Astrocyte of the hippocampus (primary cell): ENCODE results near the gene RNU1-1.
"Not testable (repeated sequence)": the region's sequence is repeated elsewhere in the genome, so short reads cannot be mapped to it uniquely, and the experiment has no call there.

ENCODE experiments used
- DNase-seq: peaks from one replicate; pipeline ENCODE4 v3.0.0; 2011; ENCODE audit warnings: low read depth, low spot score

RNU1-1 gene

GRCh38 chr1:16514107-16515055 is at the start of gene RNU1-1:
Gene RNU1-1, minus strand, starts transcription at chr1:16514285.
- DNase-seq, result peak; percentile 89

DNA sequence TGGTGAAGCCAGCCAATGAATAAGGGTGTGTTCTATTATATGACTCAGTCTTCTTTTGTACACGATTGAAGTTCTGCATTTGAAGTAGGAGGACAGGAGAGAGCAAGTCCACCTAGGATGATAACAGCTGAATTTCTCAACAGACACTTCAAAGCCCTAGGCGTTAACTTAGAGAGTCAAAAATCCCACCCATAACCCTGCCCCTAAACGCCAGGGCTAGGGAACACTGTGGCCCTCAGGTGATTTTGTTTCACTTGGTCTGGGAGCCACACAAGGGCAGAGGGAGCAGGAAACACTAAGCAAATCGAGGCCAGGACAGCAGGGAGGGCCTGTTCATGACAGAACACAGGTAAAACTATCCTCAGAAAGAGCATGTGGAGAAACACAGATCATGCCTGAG is 47.0 kb upstream of the RNU1-1 start:
- not testable (repeated sequence) for DNase-seq

- DNase-seq, result not testable (repeated sequence)
Measured at GRCh38 chr1:16560498-16560897, 46.4 kb upstream of the RNU1-1 start.

DNA sequence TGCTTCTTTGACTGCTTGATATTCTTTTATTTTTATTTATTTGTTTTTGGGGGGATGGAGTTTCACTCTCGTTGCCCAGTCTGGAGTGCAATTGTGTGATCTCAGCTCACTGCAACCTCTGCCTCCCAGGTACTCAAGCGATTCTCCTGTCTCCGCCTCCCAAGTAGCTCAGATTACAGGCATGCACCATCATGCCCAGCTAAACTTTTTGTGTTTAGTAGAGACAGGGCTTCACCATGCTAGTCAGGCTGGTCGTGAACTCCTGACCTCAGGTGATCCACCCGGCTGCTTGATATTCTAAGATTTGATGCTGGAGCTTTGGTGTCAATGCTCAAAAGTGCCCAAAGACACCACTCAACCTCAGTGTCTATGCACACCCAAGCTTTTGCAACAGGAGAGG is 45.6 kb upstream of the RNU1-1 start:
- DNase-seq, result not testable (repeated sequence)

DNA sequence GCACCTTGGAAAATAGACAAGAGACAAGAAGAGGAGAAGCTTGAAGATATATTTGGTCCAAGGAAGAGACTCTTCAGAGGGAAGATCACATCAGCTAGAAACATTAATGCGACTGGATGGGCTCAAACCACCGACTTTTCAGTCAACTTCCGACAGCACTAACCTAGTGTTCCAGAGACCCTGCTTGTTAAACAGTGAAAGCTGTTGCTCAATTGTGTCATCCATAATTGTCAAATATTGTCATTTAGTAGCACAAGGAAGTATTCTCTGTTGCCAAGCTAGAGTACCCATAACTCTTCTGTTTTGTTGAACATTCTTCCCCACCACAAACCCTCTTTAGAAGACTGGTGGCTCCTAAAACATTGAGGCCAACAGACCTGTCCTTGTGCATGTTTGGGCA is 42.9 kb upstream of the RNU1-1 start:
- not testable (repeated sequence) for DNase-seq

DNA sequence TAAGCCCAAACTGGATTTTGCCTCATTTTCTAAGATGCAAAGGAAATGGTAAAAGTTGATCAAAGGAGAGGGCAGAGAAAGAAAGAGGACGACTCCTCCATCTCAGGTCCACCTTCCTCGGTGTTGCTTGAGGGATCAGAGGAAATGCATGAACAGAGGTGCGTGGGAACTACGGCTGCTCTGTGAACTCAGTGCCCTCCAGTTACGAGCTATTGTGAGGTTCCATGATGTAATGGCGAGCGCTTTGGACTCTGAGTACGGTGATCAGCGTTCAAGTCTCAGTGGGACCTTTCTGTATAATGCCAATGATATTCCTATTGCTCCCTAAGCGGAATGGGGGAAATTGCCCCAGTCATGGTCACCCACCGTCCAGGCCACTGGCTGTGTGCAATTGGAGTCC is 39.2 kb upstream of the RNU1-1 start:
- not testable (repeated sequence) for DNase-seq

DNA sequence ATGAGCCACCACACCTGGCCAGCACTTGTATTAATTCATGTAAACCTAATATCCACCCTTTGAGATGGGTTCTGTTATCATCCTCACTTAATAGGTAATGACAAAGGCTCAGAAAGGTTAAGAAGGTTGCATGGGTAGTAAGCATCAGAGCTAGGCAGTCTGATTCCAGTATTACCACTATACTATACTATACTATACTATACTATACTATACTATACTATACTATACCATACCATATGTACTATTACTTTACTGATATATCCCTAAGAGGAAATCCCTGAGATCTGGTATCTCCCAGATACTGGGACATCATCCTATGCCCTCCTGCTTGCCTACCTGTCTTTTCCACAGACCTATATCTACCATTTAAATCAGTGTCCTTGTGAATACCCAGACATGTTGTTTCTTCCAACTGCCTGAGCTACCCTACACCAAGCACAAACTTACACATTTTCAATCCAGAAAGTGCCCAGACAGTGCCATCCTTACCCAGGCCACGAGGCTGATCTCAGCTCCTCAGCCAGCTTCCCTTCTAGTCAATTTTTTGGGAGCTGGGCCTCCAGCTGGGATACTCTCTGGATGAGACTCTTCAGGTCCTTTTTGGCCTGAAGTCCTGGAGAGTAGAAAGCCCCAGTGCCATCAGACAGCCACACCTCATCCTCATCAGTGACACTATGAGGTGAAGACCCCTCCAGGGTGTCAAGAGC is 36.3 kb upstream of the RNU1-1 start:
- DNase-seq, result not testable (repeated sequence)

- DNase-seq, result not testable (repeated sequence)
Measured at GRCh38 chr1:16549545-16549944, 35.5 kb upstream of the RNU1-1 start.

DNA sequence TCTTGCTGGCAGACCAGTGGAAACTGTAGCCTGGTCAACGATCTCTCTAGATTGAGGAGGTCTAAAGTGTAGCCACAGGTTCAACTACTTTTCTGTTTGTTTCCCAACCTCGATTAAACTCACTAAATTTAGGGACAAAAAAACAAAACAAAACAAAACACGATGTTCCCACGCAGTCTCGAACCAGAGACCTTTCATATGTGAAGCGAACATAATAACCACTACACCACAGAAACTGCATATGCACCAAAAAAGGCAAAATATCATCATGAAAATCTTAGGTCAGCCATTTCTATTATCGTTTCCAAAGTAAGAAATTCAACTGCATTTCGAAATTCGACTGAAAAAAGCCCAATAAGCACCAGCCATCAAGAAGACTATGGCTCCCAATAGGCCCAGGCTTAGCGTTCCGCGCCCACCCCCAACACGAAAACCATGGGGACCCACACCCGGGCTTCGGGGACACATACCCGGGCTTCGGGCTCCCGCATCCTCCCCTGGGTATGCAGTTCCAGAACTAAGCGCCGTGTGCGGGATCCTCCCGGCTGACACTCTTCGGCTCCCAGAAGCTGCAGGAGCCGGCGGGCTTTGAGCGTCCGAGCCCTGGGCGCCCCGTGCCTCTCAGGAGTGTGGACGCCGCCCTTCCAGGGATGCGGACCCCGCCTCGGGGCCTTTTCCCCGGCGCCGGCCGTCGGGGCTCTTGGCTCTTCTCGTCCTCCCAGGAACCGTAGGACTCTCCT is 33.6 kb upstream of the RNU1-1 start:
- not testable (repeated sequence) for DNase-seq

- DNase-seq, result peak; percentile 38
Measured at GRCh38 chr1:16545682-16546095, 31.6 kb upstream of the RNU1-1 start.

- DNase-seq, result not testable (repeated sequence)
Measured at GRCh38 chr1:16540421-16540893, 26.4 kb upstream of the RNU1-1 start.

- DNase-seq, result not testable (repeated sequence)
Measured at GRCh38 chr1:16537528-16537927, 23.4 kb upstream of the RNU1-1 start.

DNA sequence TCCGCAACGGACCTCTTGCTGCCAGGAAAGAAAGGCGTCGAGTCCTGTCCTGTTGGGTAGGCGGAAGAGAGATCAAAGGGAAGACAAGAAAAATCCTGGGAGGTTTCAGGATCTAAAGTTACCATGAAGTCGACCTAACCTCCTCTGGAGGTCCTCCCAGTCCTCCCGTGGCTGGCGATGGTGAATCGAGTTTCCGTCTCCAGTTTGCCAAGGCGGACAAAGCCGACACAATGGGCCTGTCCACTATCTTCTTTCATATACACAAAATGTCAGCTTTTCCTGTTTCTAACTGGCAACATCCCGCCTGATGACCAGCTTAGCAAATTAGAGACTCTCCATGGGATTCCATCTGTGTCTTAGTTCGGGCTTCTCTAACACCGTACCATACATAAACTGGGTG is 22.7 kb upstream of the RNU1-1 start:
- not testable (repeated sequence) for DNase-seq

DNA sequence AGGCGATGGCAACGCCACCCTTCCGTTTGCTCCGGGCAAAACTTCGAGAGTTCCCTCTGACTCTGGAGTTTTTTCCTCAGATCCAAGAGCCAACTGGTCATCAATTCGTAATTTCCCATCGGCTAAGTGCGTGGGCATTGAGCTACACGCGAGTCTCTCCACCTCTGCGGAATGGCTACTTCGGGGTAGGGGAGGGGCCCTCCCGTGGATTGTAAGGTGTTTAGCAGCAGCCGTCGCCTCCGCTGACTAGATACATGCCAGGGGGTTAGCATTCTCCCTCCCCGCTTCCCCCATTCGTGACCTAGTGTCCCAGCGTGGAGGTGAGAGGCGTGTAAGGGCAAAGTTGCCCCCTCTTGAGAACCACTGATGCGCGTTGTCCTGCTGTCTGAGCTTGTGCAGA is 21.8 kb upstream of the RNU1-1 start:
- not testable (repeated sequence) for DNase-seq

- peak; percentile 11 for DNase-seq
Measured at GRCh38 chr1:16535487-16535886, 21.4 kb upstream of the RNU1-1 start.

DNA sequence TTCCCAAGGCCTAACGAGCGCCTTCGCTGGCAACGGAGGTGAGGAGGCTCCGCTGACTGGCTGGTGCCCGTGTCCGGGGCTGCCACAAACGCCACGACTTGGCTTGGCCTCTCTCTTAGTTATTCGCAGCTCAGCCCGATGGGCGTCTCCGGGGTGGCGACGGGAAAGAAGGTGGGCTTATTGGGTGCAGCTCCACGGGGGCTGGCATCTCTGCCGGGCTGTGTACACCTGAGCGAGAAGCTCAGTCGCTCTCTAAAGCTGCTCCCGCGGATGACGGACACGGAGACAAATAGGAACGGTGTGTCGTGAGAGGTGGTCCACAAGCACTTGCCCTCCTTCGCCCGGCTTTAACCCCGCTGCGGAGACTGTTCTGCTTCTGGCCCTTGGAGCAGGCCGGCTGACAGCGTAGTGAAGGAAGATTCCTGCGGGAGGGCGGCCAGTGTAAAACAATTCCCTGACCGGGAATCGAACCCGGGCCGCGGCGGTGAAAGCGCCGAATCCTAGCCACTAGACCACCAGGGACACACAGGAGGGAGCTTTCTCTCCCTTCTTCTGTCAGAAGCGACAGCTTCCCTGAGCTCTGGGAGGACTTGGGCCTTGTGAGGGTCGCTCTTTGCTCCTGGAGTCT is 20.9 kb upstream of the RNU1-1 start:
- DNase-seq, result peak; percentile 60

DNA sequence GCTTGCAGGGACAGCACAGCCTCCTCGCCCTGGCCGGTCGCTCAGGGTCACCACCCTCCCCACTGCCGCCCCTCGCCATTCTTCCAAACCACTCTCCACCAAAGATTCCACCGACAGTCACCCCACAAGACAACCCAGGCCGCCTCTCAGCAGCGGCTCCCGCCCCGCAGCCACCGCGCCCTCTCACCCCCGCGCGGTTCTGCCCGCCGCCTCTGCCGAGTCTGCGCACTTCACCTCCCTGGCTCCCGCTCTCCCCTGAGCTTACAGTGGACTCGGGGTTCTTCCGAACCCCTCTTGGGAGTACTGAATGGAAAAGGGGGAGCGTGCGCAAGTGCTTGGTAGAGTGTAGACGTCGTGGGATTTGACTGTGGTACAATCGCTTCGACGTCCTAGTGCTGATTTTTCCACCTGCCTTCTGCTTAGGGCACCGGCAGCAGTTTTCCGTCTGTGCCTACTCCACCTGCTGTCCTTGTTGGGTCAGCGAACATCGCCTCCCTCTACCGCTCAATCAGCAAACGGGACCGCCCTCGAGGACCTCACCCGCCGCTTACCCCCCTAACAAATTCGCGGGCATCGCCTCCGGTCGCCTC is 20.2 kb upstream of the RNU1-1 start:
- DNase-seq, result peak; percentile 7

DNA sequence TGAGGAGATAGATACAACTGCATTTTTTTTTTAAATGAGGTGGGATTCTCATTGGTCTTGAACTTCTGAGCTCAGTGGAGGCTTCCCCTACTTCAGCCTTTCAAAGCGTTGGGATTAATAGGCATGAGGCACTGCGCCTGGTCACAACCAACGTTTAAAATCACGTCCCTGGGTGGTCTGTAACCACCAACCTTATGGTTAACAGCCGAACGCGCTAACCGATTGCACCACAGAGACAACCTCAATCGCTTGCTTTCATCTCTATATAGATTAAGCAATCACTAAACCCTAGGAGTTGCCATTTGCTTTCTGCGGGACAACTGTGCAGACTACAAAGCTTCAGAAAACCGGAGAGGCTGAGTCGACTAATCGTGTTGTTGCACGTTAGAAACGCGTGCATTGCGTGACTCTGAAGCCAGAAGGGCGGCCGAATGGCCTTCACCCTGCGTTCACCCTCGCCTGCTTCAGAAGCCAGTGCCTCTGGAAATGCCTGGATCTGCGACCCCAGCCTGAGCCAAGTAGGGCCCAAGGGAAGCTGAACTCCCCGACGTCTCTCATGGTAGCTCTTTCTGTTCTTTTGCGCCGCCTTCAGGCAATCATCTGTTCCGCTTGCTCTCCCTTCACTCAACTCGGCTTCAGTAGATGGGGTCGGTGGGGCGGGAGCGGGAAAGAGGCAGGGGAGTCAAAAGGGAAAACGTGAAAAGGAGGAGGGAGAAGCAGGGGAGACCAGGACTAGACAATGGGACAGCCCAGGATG is 18.3 kb upstream of the RNU1-1 start:
- not testable (repeated sequence) for DNase-seq

DNA sequence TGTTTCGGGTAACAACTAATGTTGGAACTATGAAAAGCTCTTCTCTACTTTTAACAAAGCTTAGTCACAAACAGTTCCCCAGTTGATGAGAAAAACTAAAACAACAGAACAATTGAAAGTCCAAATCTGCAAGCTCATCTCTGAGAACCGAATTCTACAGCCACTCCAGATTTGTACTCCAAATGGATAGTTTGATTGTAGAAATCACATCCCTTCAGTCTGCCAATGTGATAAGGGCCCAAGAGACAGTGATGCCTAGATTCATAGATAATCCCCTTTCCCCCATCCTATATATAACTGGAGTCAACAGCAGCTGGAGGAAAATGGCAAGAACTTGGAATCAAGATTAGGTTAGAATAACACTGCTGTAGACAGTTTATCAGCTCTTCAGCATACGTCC is 14.3 kb upstream of the RNU1-1 start:
- not testable (repeated sequence) for DNase-seq

DNA sequence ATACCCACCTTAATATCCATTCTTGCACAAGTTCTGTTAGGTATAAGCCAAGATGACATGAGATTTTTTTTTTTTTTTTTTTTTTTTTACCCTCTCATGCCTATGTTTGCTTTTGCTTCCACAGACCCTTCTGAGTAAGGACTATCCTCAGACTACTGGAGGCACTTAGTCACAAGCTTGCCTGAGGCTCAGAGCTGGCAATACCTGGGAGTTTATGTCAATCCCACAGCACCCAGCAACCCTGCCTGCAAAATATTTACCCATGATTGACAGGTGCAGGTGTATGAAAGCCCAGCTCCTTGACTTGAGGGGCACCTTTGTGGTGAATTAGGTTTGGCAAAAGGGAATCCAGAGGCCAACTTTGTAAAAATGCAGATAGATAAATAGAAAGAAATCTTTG is 11.7 kb upstream of the RNU1-1 start:
- DNase-seq, result not testable (repeated sequence)
